HG03097 (cell line): ENCODE results near the gene PDGFB.
"Not testable (repeated sequence)": the region's sequence is repeated elsewhere in the genome, so short reads cannot be mapped to it uniquely, and the experiment has no call there.

ENCODE experiments used
- ATAC-seq: cut with Tn5 transposase; IDR thresholded peaks from one replicate; pipeline ENCODE4 v1.9.1; 2021; ENCODE audit not compliant: unreplicated experiment, low FRiP score

Gene PDGFB

DNA sequence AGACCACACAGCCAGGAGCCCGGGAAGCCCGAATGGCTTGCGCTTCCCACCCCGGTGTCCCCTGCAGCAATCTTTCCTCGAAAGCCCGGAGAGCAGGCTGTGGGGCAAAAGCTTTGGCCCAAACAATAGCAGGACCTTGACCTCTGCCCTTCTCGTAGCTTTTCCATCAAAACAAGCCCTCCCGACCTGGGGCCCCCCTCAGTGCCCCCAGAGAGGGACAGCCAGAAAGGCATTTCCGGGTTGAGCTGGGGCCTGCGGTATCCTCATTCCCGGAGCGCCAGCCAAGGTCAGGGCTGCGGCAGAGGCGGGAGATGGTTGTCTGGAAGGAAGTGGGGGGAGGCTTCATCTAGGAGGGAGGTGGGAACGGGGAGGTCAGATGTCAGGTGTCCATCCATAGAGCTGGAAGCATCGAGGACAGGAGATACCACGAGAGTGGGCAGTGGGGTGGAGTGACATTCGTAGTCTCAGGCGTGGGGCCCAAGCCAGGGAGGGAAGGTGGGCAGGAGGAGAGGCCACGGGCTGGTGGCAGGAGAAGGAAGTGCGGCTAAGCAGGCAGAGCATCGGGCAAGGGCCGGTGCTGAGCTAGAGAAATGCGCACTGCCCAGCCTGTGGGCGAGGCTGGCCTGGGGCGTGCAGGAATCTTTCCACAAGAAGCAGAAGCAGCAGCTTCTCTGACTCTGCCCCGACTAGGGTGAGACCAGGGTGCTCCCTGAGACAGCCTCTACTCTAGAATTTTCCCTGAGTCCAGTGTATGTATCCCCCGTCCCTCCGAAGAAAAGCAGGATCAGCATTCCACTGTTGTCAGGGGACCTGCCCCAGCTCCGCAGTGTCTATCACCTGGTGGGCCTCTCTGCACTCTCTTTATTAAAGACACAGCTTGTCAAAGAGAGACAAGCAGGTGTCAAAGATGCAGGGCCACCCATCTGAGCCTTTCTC lies 14.3 kb downstream of the PDGFB start:
- no peak for ATAC-seq

DNA sequence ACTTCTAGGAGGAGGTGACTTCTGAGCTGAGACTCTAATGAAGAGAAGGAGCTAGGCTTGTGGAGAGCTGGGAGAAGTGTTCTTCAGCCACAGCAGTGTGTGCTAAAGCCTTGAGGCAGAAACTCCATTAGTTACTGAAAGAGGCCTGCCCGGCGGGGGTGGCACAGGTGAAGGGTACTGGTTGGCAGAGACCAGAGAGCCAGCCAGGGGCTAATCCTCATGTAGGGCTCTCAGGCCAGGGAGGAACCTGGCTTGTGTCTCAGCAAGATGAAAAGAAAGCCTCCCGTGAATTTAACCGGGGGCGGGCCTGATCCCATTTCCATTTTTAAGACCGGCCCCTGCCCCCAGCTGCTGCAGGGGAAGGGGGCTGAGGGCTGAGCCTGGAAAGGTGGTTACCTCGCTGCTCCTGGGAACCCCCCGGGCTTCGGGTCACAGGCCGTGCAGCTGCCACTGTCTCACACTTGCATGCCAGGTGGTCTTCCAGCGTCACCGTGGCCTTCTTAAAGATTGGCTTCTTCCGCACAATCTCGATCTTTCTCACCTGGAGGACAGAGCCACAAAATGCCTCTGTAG lies 15.0 kb downstream of the PDGFB start:
- ATAC-seq: no peak

DNA sequence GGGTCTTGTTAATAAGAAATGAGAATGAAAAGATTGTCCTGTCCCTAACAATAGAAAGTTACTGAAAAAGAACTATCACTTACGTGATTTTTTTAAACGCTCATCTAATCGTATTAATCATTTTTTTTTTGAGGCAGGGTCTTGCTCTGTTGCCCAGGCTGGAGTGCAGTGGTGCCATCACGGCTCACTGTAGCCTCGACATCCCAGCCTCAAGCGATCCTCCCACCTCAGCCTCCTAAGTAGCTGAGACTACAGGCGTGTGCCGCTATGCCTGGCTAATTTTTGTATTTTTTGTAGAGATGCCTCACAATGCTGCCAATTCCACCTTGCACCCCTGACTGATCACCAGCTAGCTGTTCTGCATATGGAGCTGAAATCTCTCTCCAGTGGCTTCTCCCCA lies 15.7 kb downstream of the PDGFB start:
- ATAC-seq: no peak

DNA sequence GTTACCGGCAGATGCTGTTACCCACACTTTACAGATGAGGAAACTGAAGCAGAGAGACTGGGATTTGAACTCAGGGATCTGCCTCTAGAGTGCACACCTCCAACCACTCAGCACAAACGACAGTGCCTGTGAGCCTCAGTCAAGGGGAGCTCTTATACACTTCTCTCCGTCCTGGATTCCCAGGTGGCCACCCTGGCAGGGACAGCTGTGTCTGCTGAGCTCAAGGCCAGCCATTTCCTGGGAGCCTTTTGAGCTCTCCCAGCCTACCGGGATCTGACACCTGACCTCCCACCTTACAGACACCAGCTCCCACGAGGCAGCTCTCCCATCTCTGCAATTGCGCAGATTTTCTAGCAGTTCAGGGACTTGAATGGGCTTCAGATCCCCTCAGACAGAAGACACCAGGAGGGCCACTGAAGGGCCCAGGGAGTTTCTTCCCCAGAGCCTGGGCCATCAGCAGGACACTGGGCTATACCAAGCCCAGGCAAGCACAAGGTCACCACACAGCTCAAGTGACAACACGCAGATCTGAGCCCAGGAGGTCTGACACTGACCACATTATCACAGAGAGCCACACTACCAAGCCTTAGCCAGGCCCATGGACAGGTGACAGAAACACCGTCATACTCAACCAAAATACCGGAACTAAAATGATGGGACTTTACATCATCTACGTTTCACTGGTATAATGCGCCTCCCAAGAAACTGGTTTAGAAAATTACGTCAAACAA lies 17.1 kb downstream of the PDGFB start:
- ATAC-seq: no peak

DNA sequence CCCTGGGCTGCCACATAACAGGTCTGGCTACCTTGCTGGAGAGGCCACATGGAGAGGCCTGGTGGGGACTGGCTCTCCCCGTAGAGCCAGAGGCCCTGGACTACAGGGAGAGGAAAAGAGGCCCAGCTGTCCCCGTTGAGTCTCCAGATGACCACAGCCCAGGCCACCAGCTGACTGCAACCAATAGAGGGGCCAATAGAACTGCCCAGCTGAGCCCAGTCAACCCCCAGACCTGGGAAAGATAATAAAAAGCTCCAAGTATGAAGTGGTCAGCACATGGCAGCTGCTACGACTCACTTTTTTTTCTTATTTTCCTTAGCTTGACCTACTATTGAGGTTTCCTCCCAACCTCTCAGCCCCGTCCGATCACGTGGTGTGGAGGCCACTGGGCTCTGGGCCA lies 18.4 kb downstream of the PDGFB start:
- no peak for ATAC-seq

DNA sequence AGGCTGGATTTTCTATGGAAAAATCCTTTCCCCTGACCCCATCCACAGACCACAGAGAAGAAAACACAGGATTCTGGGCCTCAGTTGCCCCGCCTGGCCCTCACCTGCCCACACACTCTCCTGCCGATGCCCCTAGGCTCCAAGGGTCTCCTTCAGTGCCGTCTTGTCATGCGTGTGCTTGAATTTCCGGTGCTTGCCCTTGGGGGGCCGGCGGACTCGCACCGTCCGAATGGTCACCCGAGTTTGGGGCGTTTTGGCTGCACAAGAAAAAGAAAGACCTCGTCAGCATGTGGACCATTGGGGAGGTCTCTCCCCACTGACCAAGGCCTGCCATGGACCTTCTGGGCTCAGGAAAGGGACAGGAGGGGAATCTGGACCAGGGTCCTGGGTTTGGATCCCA lies 19.2 kb downstream of the PDGFB start:
- ATAC-seq: no peak

DNA sequence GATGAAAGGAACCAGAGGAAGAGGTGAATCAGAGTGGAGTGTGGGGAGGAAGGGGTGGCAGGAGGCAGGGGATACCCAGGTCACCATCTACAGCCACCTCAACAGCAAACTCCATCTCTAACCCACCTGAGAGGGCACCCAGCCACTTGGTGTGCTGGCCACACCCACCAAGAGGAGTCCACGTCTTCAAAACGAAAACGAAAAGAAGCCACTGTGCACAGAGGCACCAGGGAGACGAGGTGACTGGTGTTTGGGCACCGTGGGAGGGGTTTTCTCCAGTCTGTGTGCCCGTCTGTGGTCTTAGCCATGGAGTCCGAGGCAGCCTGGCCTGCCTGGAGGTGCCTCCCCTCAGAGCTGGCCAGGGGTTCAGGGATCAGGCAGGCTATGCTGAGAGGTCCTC lies 20.2 kb downstream of the PDGFB start:
- no peak for ATAC-seq

DNA sequence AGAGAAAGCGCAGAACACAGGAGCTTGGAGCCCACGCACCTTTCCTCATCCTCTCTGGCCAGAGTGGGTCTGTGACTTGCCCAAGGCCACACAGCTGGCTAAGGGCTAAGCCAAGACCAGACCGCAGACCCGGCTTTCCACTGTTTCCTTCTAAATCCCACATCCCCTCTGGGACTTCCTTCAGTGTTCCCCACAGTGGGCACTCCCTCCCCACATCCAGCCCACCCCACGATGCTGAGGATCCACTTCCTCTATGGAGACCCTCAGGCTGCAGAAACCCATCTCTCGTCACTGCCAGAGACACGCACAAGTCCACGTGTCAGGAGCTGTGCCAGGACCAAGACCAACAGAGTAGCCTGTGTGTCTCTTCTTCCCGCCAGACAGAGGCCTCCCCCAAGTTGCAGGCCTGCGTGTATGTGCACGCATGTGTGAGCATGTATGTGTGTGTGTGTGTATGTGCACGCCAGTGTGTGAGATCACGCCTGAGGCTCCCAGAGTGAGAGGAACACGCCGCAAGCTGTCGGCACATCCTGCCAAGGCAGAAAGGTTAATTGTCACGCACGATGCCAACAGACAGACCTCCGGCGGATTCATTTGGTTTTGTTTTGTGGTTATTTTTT lies 21.6 kb downstream of the PDGFB start:
- ATAC-seq: no peak

DNA sequence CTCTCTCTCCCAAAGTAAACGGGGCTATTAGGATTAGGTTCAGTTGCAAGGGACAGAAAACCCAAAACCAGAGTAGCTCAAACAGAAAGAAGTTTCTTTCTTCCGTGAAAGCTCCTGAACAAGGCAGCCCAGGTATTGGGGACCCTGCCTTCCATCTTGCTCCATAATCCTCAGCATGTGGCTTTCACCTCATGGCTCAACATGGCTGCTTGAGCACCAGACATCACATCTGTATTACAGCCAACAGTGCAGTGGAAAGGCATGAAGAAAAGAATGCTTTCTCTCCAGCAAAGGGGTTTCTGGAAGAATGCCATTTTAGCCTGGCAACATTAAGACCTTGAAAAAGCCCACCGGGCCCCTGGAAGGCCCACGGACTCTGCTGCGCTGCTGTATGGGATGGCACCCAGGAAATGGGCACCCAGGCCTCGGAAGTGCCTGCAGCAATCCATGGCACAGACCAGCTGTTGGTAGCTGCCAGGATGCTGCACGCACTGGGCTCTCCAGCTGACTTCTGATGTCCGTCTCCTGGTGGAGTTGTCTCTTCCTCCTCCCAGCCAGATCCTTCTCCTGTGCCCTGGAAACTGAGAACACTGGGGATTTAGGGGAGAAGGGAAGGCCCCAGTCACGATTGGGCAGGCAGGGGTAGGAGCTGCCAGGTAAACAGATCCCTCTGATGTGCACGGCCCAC lies 22.6 kb downstream of the PDGFB start:
- ATAC-seq: no peak

DNA sequence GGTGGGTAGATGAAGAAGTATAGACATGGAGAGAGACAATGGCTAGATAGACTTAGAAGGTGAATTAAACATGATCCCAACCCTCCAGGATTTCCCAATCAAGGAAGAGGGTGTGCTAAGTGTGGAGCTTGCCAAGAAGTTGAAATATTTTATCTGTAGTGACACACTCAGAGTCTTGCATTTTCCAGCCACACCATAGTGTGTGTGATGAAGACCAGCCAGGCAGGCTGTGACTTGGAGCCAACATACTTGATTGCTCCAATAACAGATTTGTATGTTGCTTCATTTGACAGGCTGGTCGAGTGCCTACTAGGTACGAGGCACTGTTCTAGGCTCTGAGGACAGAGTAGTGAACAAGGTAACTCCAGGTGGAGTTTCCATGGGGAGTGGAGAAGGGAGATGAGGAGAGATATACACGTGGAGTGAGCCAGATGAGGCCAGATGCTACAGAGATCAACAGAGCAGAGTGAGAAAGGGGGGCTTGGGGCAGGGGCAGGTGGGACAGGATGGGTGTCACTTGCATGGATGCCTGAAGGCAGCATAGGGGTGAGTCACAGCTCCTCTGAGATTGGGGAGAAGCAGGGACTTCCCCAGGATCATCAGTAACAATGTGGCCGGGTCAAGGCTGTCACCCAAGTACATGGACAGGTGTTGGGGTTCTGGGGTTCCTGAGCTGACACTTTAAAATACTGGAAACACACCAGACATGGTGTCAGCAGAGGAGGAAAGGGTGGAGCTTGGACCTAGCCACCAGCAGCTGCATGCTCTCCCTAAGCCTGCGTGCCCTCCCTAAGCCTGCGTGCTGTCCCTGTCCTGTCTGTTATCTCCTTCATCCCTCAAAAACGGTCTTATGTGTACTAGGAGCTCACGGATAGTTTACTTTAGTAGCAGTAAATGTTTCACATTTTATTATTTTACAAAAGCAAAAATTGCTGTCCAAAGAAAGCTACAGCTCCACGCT lies 23.6 kb downstream of the PDGFB start:
- ATAC-seq: no peak

DNA sequence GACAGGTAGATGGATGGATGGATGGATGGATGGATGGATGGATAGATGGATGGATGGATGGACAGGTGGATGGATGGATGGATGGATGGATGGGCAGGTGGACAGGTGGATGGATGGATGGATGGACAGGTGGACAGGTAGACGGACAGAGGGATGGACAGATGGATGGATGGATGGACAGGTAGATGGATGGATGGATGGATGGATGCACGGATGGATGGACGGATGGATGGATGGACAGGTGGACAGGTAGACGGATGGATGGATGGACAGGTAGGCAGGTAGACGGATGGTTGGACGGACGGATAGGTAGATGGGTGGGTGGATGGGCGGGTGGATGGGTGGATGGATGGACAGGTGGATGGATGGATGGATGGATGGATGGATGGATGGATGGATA lies 24.3 kb downstream of the PDGFB start:
- no peak for ATAC-seq

DNA sequence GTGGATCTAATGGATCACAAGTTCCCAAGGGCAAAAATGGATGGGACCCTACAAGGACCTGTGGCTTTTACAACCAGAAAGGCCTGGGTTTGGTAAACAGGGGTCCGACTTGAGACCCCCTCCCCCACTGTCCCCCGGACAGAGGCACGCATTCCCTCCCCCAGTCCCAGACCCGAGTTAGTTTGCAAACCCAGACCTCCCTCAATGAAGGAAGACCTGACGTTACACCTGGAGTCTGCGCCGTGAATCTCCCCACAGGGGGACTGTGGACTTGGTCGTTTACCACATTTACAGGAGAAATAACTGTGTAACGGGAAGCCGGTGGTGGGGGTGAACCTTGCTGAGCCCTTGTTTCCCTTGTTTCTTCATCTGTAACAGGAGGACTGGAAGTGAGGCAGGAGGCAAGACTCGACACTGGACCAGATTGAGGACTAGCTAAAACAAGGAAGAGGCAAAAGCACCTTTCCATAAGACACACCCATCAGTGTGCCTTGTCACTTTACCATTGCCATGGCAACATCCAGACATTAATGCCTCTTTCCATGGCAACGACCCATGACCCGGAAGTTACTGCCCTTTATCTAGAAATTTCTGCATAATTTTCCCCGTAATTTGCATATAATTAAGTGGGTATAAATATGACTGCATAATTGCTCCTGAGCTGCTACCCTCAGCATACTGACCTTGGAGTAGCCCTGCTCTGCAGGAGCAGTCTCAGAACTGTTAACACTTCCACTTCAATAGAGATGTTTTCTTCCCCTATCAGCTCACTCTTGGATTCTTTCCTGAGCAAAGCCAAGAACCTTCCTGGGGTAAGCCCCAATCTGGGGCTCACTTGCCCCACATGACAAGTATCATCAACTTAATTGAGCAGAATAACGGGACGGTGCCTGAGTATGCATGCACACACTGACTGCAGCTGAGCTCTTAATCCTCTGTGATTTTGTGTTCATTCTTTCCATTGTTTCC lies 25.4 kb downstream of the PDGFB start:
- ATAC-seq: no peak

DNA sequence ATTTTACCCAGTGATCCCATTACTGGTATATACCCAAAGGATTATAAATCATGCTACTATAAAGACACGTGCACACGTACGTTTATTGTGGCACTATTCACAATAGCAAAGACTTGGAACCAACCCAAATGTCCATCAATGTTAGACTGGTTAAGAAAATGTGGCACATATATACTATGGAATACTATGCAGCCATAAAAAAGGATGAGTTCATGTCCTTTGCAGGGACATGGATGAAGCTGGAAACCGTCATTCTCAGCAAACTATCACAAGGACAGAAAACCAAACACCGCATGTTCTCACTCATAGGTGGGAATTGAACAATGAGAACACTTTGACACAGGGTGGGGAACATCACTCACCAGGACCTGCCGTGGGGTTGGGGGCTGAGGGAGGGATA lies 26.4 kb downstream of the PDGFB start:
- ATAC-seq: not testable (repeated sequence)

DNA sequence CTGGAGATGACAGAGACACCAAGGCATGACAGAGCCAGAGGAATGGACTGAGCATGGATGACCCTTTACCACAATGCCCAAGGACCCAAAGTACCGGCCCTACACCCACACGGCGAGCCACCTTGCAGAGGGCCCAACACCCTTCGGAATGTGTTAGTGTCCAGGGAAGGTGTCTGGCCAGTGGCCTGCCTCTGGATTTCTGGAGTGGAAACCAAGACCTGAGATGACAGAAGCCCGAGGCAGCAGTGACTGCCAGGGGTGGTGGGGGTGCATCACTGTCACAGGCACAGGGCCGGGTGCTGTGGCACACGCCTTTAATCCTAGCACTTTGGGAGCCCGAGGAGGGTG lies 28.7 kb downstream of the PDGFB start:
- no peak for ATAC-seq

DNA sequence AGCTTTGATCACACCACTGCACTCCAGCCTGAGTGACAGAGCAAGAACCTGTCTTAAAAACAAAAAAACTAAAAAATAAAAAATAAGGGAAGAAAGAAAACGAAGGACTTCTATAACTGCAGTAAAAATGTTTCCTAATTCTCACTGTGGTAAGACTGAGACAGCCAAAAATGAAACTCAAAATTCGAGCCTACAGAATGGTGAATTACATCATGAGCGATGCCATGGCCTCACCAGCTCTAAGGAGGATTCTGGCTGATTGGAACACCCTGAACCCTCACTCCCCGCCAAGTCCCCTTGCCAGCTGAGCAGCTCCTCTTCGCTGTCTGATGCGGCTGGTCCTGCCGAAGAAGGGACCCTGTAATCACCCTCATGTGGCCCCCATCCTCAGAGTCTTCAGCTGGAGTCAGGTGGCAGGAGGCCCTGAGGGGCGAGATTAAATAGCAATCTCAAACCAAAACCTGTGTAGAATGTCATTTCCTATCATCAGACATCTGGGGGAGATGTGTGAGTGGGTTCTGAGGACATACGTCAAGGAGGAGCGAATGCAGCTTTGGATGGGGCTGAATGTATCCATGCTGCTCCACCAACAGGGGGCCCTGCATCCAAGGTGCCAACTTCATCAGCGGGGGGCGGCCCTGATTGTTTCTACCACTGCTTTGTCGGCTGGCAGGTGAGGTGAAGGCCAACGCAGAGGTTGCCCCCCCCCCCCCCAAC lies 29.2 kb downstream of the PDGFB start:
- no peak for ATAC-seq

DNA sequence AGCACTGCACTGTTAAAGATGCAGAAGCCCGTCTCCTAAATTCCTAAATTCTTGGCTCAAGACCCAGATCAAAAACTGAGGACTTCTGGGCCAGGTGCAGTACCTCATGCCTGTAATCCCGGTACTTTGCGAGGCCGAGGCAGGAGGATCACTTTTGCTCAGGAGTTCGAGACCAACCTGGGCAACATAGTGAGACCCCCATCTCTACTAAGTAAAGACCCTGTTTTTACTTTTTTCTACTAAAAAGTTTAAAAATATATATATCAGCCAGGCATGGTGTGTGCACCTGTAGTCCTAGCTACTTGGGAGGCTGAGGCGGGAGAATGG lies 29.7 kb downstream of the PDGFB start:
- ATAC-seq: no peak

DNA sequence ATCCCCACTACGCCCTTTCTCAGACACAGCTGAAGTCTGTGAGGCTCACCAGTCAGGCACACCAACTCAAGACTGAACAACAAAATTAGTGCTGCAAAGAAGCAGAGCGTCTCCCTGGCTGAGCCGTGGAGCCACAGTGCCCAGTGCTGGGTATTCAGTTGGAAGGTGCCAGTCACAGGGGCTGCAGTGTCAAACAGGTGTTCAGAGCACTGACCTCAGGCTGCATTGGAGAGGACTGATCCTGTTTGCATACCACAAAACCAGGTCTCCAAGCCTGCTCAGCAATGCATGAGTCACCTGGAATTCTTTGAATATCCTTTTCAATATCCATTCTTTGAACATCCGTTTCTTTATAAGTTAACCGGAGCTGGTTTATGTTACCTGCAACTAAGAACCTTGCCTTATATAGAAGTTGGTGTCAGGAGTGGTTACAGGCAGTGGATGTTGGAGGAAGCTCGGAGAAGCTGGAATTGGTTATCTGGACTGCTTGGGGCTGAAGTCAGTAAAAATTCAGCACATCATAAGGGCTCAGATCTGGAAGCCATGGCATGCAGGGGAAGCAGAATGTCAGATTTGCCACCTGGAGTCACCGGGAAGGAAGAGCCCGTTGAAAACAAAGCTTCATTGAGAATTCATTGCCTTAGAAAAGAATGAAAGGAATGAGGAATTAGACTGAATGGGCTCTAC lies 30.3 kb downstream of the PDGFB start:
- no peak for ATAC-seq
